ENCODE results near the gene PACS2.

PACS2 gene

DNA sequence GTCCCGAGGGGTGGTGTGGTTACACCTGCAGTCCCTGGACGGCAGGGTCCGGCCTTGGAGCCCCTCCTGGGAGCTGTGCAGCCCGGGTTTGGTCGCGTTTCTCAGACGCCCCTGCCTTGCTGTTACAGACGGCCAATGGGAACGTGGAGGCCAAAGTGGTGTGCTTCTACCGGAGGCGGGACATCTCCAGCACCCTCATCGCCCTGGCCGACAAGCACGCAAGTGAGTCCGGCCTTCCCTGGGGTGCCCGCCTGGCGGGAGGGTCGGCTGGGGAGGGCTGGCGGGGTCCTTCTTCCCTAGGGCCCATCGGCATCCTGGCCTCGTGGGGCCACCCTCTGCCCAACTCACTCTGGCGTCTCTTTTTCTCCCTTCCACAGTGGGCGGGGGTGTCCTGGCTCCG is 130.7 kb downstream of the PACS2 start:
- DNase-seq (ENCODE audit: low spot score), result no peak

DNA sequence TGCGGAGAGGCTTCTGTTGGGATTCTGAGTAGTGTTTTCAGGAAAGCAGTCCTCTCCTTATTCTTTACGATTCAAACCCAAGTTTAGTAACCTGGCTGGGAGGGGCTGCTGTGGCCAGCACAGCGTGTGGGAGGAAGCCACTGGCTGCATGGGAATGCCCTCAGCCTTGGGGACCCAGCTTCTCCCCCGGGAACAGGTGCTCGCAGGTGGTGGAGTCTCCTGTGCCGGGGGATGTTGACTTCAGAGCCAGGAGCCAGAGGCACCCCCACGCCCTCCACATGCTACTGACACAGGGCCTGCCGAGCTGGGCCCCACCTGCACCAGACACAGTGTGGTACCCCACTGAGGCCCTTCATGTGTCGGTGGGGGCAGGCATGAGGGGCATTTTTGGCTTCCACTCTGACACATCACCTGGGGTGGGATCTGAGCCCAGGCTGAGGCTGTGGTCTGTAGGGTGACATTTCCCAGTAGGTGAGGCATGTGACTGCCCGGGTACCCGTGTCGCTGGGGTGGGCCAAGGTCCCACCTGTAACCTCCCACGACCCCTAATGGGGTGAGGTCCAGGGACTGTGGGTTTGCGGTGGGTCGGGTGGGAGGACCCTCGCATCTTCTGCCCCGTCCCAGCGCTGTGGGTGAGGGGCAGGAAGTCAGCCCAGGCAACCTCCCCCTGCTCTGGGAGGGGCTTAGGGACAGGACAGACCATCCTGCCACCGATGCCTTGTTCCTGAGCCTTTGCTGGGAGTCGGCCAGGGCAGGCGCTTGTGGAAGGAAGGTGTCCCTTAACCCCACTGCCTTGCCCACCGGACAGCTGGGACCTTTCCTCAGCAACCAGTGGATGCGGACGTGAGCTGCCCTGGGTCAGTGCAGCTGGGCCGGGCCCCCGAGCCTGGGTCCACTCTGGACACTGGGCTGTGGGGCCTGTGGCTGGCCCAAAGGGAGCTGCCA is 131.6 kb downstream of the PACS2 start:
- DNase-seq (ENCODE audit: low spot score), result no peak

DNA sequence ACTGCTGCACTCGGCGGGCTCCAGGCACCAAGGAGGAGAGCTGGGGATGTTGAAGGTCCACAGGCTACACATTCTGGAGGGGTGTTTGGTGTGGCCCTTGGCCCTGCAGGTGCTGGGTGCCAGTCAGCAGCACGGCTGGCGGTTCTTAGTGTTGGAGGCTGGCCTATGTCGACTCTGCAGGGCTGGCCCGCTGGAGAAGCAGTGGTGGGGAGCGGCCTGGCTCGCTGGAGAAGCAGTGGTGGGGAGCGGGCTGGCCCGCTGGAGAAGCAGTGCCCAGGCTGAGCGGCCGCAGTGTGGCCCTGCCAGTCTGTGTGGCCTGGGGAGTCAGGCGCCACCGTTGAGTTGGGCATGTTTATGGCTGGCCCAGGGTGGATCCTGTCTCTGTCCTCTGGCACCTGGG is 132.4 kb downstream of the PACS2 start:
- DNase-seq (ENCODE audit: low spot score), result no peak

Measured in pons (tissue), 1 donor.